ENCODE results near the gene ZNF423.
A peak's percentile ranks its signal among the peaks of the same experiment; 100 is the strongest.

ZNF423 gene

GRCh38 chr16:49464877-49465504, 390.9 kb downstream of the ZNF423 start:
- no peak overlapping the region for H3K27ac Mint-ChIP-seq
- TF ChIP-seq, protein P1, sequence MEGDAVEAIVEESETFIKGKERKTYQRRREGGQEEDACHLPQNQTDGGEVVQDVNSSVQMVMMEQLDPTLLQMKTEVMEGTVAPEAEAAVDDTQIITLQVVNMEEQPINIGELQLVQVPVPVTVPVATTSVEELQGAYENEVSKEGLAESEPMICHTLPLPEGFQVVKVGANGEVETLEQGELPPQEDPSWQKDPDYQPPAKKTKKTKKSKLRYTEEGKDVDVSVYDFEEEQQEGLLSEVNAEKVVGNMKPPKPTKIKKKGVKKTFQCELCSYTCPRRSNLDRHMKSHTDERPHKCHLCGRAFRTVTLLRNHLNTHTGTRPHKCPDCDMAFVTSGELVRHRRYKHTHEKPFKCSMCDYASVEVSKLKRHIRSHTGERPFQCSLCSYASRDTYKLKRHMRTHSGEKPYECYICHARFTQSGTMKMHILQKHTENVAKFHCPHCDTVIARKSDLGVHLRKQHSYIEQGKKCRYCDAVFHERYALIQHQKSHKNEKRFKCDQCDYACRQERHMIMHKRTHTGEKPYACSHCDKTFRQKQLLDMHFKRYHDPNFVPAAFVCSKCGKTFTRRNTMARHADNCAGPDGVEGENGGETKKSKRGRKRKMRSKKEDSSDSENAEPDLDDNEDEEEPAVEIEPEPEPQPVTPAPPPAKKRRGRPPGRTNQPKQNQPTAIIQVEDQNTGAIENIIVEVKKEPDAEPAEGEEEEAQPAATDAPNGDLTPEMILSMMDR (IDR thresholded peaks at IDR 0.05), result peak; percentile 82
- H3K9me3 Mint-ChIP-seq, result no peaks in the 10 kb centered on the region
- DNase-seq, result peak; percentile 63
- peaks cover 51% of the 10 kb centered on the region for H3K4me1 Mint-ChIP-seq
- H3K4me3 Mint-ChIP-seq, result peak overlapping the region; percentile 79
- peaks cover 44% of the 10 kb centered on the region for H3K27me3 Mint-ChIP-seq (ENCODE audit: low read depth, poor library complexity)
- H3K36me3 Mint-ChIP-seq (ENCODE audit: low read depth), result no peaks in the 10 kb centered on the region

- peaks cover 51% of the 10 kb centered on the region for H3K4me1 Mint-ChIP-seq
- TF ChIP-seq, protein P1 (IDR thresholded peaks at IDR 0.05), result no peak
- no peaks in the 10 kb centered on the region for H3K9me3 Mint-ChIP-seq
- peaks cover 44% of the 10 kb centered on the region for H3K27me3 Mint-ChIP-seq (ENCODE audit: low read depth, poor library complexity)
- peak overlapping the region; percentile 60 for H3K4me3 Mint-ChIP-seq
- DNase-seq, result no peak
- H3K27ac Mint-ChIP-seq, result no peak overlapping the region
- no peaks in the 10 kb centered on the region for H3K36me3 Mint-ChIP-seq (ENCODE audit: low read depth)
These were observed 391.8 kb downstream of the ZNF423 start for GRCh38 chr16:49464093-49464492.

GRCh38 chr16:49463529-49463928, 392.4 kb downstream of the ZNF423 start:
- Mint-ChIP-seq H3K27ac (no peak overlapping the region), H3K4me3 (peak overlapping the region; percentile 60), H3K9me3 (no peaks in the 10 kb centered on the region), H3K27me3 (ENCODE audit: low read depth, poor library complexity) (peaks cover 44% of the 10 kb centered on the region), H3K4me1 (peaks cover 51% of the 10 kb centered on the region), H3K36me3 (ENCODE audit: low read depth) (no peaks in the 10 kb centered on the region)
- DNase-seq, result no peak
- TF ChIP-seq, protein P1 (IDR thresholded peaks at IDR 0.05), result no peak

DNA sequence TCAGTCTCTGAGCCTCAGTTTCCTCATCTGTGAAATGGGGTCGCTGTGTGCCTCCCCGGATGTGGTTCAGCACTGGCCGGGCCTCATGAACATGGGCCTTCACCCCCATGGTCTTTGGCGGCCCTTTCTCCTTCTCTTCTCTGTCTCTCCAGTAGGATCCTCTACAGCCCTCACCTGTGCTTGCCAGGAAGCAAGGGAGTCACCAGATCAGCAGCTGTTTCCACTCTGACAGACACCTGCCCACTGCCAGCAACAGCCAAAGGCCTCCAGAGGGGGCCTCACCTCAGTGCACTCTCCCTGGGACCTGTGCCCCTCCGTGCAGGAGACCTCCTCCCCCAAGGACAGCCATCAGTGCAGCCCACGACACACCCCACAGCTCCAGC, 392.9 kb downstream of the ZNF423 start:
- H3K27ac Mint-ChIP-seq, result peak overlapping the region; percentile 74
- TF ChIP-seq, protein P1 (IDR thresholded peaks at IDR 0.05), result no peak
- H3K4me1 Mint-ChIP-seq, result peaks cover 51% of the 10 kb centered on the region
- DNase-seq, result no peak
- peaks cover 46% of the 10 kb centered on the region for H3K27me3 Mint-ChIP-seq (ENCODE audit: low read depth, poor library complexity)
- no peaks in the 10 kb centered on the region for H3K36me3 Mint-ChIP-seq (ENCODE audit: low read depth)
- peak overlapping the region; percentile 60 for H3K4me3 Mint-ChIP-seq
- no peaks in the 10 kb centered on the region for H3K9me3 Mint-ChIP-seq

DNA sequence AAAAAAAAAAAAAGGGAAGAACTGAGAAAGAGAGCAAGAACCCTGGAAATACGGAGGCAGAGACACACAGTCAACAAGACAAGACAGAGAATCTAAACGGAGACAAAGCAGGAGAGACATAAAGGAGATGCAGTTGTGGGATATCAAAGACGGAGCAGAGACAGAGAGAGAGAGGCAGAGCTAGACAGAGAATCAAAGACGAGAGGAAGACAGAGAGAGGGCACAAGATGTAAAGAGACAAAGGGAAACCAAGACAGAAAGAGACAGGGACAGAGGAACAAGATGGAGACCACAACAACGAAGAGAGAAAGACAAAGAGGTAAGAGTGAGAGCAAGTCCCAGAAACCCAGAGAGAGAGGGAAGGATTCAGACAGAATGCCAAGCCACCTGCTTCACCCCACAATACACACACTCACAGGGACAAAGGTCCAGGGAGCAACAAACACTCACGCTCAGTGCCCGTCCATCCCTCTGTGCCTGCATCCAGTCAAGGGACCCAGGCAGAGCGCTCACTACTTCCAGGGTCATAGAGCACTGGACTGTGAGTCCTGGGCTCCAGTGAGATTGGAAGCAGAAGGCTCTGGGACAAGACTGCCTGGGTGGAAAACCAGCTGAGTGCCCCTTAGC, 393.4 kb downstream of the ZNF423 start:
- H3K27ac Mint-ChIP-seq, result peak overlapping the region; percentile 68
- H3K9me3 Mint-ChIP-seq, result no peaks in the 10 kb centered on the region
- H3K4me1 Mint-ChIP-seq, result peaks cover 51% of the 10 kb centered on the region
- peak overlapping the region; percentile 41 for H3K4me3 Mint-ChIP-seq
- H3K27me3 Mint-ChIP-seq (ENCODE audit: low read depth, poor library complexity), result peaks cover 49% of the 10 kb centered on the region
- TF ChIP-seq, protein P1 (IDR thresholded peaks at IDR 0.05), result no peak
- DNase-seq, result no peak
- no peaks in the 10 kb centered on the region for H3K36me3 Mint-ChIP-seq (ENCODE audit: low read depth)

DNA sequence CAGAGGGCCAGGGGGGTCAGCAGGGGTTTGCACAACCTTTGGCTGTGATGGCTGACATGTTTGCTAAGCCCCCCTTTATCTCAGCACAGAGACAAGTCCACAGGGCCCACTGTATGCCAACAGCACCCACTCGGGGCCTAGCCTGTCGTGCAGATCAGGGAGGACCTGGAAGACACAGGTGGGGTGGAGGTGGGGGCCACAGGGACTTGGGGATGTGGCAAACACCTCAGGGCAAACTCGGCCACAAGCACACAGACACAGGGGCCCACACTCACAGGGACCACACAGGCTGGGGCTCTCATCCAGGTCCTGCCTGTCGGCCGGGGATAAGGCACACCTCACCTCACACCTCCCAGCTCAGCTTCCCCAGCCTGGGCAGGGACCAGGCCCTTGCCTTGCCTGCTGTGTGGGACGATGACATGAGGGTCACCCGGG, 394.4 kb downstream of the ZNF423 start:
- no peak overlapping the region for H3K4me3 Mint-ChIP-seq
- TF ChIP-seq, protein P1 (IDR thresholded peaks at IDR 0.05), result no peak
- peaks cover 44% of the 10 kb centered on the region for H3K27me3 Mint-ChIP-seq (ENCODE audit: low read depth, poor library complexity)
- H3K4me1 Mint-ChIP-seq, result peaks cover 47% of the 10 kb centered on the region
- no peak for DNase-seq
- H3K36me3 Mint-ChIP-seq (ENCODE audit: low read depth), result no peaks in the 10 kb centered on the region
- H3K27ac Mint-ChIP-seq, result no peak overlapping the region
- no peaks in the 10 kb centered on the region for H3K9me3 Mint-ChIP-seq

Measured in nephron progenitor cell (in vitro differentiated cells).